ENCODE data around the gene NUP214.
"Not testable (repeated sequence)": the region's sequence is repeated elsewhere in the genome, so short reads cannot be mapped to it uniquely, and the experiment has no call there.

Gene NUP214

GRCh38 chr9:131096269-131097125, 28.9 kb upstream of the NUP214 start, which contains the start of gene AIF1L:
Gene AIF1L (plus strand): TSS chr9:131096531. CDS start chr9:131096630, 99 bp downstream.
- peak in 1 of 5 experiments; percentile 41 for DNase-seq

GRCh38 chr9:131097126-131097947, 28.0 kb upstream of the NUP214 start:
- no peak for DNase-seq

GRCh38 chr9:131097948-131098278, 27.5 kb upstream of the NUP214 start:
- no peak for DNase-seq

- DNase-seq = no peak
Measured at GRCh38 chr9:131098391-131099101, 26.8 kb upstream of the NUP214 start.

GRCh38 chr9:131099102-131099606, 26.2 kb upstream of the NUP214 start:
- DNase-seq = no peak

- DNase-seq = not testable (repeated sequence)
Measured at GRCh38 chr9:131099845-131100244, 25.5 kb upstream of the NUP214 start.

- no peak for DNase-seq
Measured at GRCh38 chr9:131100445-131100844, 24.9 kb upstream of the NUP214 start.

GRCh38 chr9:131101207-131101964, 24.0 kb upstream of the NUP214 start:
- no peak for DNase-seq

GRCh38 chr9:131103024-131103423, 22.4 kb upstream of the NUP214 start:
- no peak for DNase-seq

GRCh38 chr9:131103535-131103934, 21.9 kb upstream of the NUP214 start:
- DNase-seq = no peak

GRCh38 chr9:131104016-131104740, 21.2 kb upstream of the NUP214 start:
- DNase-seq = no peak

- DNase-seq = no peak
Measured at GRCh38 chr9:131105952-131106351, 19.4 kb upstream of the NUP214 start.

- DNase-seq = no peak
Measured at GRCh38 chr9:131107760-131108159, 17.6 kb upstream of the NUP214 start.

GRCh38 chr9:131111186-131111853, 14.1 kb upstream of the NUP214 start:
- DNase-seq = no peak

- no peak for DNase-seq
Measured at GRCh38 chr9:131111854-131112311, 13.5 kb upstream of the NUP214 start.

- no peak for DNase-seq
Measured at GRCh38 chr9:131112374-131113154, 12.8 kb upstream of the NUP214 start.

GRCh38 chr9:131113655-131114054, 11.7 kb upstream of the NUP214 start:
- no peak for DNase-seq

- no peak for DNase-seq
Measured at GRCh38 chr9:131114084-131114535, 11.3 kb upstream of the NUP214 start.

GRCh38 chr9:131115360-131115742, 10.0 kb upstream of the NUP214 start:
- DNase-seq = not testable (repeated sequence)

All from T-helper 2 cell (primary cell).